ENCODE measurements around the gene EFNA5. TPM values are rescaled to one million over a fixed set of nuclear protein-coding genes. Genes with fewer than 3 reads are reported as not detected.

Gene EFNA5
- total RNA-seq, 4 donors from 2014 or later = 7.7 to 18.6 (median 9.9) TPM

GRCh38 chr5:107640568-107640967 is 30.2 kb downstream of the EFNA5 start:
- no peak for TF ChIP-seq CTCF (IDR thresholded peaks at IDR 0.05; ENCODE audit: low read depth)

GRCh38 chr5:107639990-107640389 is 30.7 kb downstream of the EFNA5 start:
- no peak for TF ChIP-seq CTCF (IDR thresholded peaks at IDR 0.05; ENCODE audit: low read depth)

GRCh38 chr5:107636555-107636954 is 34.2 kb downstream of the EFNA5 start:
- TF ChIP-seq CTCF (IDR thresholded peaks at IDR 0.05; ENCODE audit: low read depth) = no peak

GRCh38 chr5:107636068-107636467 is 34.7 kb downstream of the EFNA5 start:
- TF ChIP-seq CTCF (IDR thresholded peaks at IDR 0.05; ENCODE audit: low read depth) = no peak

GRCh38 chr5:107634981-107635848 is 35.5 kb downstream of the EFNA5 start:
- TF ChIP-seq CTCF (IDR thresholded peaks at IDR 0.05; ENCODE audit: low read depth) = no peak

- no peak for TF ChIP-seq CTCF (IDR thresholded peaks at IDR 0.05; ENCODE audit: low read depth)
Observed at GRCh38 chr5:107633171-107633901, 37.4 kb downstream of the EFNA5 start.

GRCh38 chr5:107631805-107632362 is 38.9 kb downstream of the EFNA5 start:
- no peak for TF ChIP-seq CTCF (IDR thresholded peaks at IDR 0.05; ENCODE audit: low read depth)
